A549 (cell line): ENCODE data around the gene DDX31.

ENCODE experiments used
- CBX8 ChIP-seq: fragments of 200-600 bp; sonication (generic); IDR thresholded peaks from 2 replicates; pipeline ENCODE4 v1.6.1; 2016
- CTCF ChIP-seq: fragments of >200 bp; sonication (Bioruptor Twin); formaldehyde crosslinking; IDR thresholded peaks from 3 replicates; pipeline ENCODE4 v1.5.1; 2016
- JUNB ChIP-seq: fragments of >200 bp; sonication (Bioruptor Twin); formaldehyde crosslinking; IDR thresholded peaks from 2 replicates; pipeline ENCODE4 v1.6.1; 2016
- MAX ChIP-seq: IDR thresholded peaks from 2 replicates; pipeline ENCODE4 v1.6.1; 2012
- MYC ChIP-seq: IDR thresholded peaks from 2 replicates; pipeline ENCODE4 v1.6.1; 2012; ENCODE audit warnings: mild to moderate bottlenecking, inconsistent platforms, low read length, improper control_type of control experiment, borderline replicate concordance
- NFE2L2 ChIP-seq: fragments of 150-350 bp; conservative IDR thresholded peaks from 2 replicates; pipeline ENCODE4 v1.6.1; 2014; ENCODE audit warnings: low read length
- PBX3 ChIP-seq: IDR thresholded peaks from 2 replicates; pipeline ENCODE4 v1.6.1; 2012
- PHF8 ChIP-seq: fragments of 200-600 bp; sonication (generic); IDR thresholded peaks from 2 replicates; pipeline ENCODE4 v1.6.1; 2016; ENCODE audit warnings: low read depth, mild to moderate bottlenecking, antibody characterized with exemption, moderate library complexity, borderline replicate concordance
- POLR2A ChIP-seq: IDR thresholded peaks from 2 replicates; pipeline ENCODE4 v1.6.1; 2012; ENCODE audit warnings: mild to moderate bottlenecking, low read length
- RAD21 ChIP-seq, 2 experiments: fragments of >200 bp in 1 of 2; sonication (Bioruptor Twin) in 1 of 2; formaldehyde crosslinking in 1 of 2; IDR thresholded peaks in 1 of 2; conservative IDR thresholded peaks in 1 of 2; 2 replicates in 1 of 2; 3 replicates in 1 of 2; pipeline ENCODE4 v1.6.1; 2012 to 2018; ENCODE audit warnings: inconsistent platforms in 1 of 2
- RCOR1 ChIP-seq: fragments of 150-350 bp; IDR thresholded peaks from 2 replicates; pipeline ENCODE4 v1.6.1; 2014; ENCODE audit warnings: antibody characterized with exemption, low read length, low read depth
- REST ChIP-seq: fragments of 200-600 bp; sonication (generic); IDR thresholded peaks from 2 replicates; pipeline ENCODE4 v1.6.1; 2016; ENCODE audit warnings: antibody characterized with exemption, mild to moderate bottlenecking, moderate library complexity

GRCh38 chr9:132673355-132673754, 3.6 kb upstream of the DDX31 start:
- TF ChIP-seq CTCF, result no peak
- no peak for TF ChIP-seq PHF8
- TF ChIP-seq MYC, result no peak
- no peak for TF ChIP-seq REST
- no peak for TF ChIP-seq PBX3
- no peak for TF ChIP-seq RAD21 (conservative IDR thresholded peaks at IDR 0.05 in 1 of 2, IDR thresholded peaks at IDR 0.05 in 1 of 2)
- TF ChIP-seq POLR2A, result no peak
- no peak for TF ChIP-seq NFE2L2
- no peak for TF ChIP-seq MAX
- no peak for TF ChIP-seq CBX8
- TF ChIP-seq JUNB, result no peak
- no peak for TF ChIP-seq RCOR1
